Tibial artery (tissue), 4 donors: ENCODE data around the gene TRAP1.

Experiments used
- DNase-seq, 2 donors: peaks; one replicate each; pipeline ENCODE4 v3.0.0-alpha.2; 2019
- H3K27ac ChIP-seq, 2 donors: fragments of 200-600 bp; sonication (generic) in 1 of 2; 1 replicate in 1 of 2; 2 replicates in 1 of 2; pipeline ENCODE4 v1.5.1; 2018 to 2019; ENCODE audit warnings: mild to moderate bottlenecking in 1 of 2
- H3K27me3 ChIP-seq, 2 donors: fragments of 200-600 bp; sonication (generic) in 1 of 2; one replicate each; pipeline versions ENCODE4 v1.5.1 to v1.6.0; 2016 to 2019
- H3K36me3 ChIP-seq, 3 donors: fragments of 200-600 bp; sonication (generic) in 2 of 3; one replicate each; pipeline ENCODE4 v1.5.1; 2016 to 2019; ENCODE audit warnings: mild to moderate bottlenecking in 2 of 3
- H3K4me1 ChIP-seq, 4 donors: fragments of 200-600 bp; sonication (generic) in 2 of 4; 1 replicate in 3 of 4; 2 replicates in 1 of 4; pipeline ENCODE4 v1.5.1; 2016 to 2019
- H3K4me3 ChIP-seq, 2 donors: fragments of 200-600 bp; sonication (generic) in 1 of 2; 1 replicate in 1 of 2; 2 replicates in 1 of 2; pipeline ENCODE4 v1.5.1; 2018 to 2019; ENCODE audit warnings: mild to moderate bottlenecking in 2 of 2
- H3K9me3 ChIP-seq, 3 donors: fragments of 200-600 bp; sonication (generic) in 1 of 3; one replicate each; pipeline ENCODE4 v1.5.1; 2016 to 2019
- CTCF ChIP-seq, 2 experiments: fragments of 200-600 bp in 1 of 2; fragments of 450-650 bp in 1 of 2; IDR thresholded peaks; one replicate each; pipeline ENCODE4 v1.5.1; 2017 to 2019; ENCODE audit warnings: antibody characterized with exemption in 2 of 2, mild to moderate bottlenecking in 1 of 2, moderate library complexity in 1 of 2
- intact Hi-C: fragments of 100-400 bp; cut with DNase I; formaldehyde crosslinking; loops from one replicate; pipeline ENCODE4 v1.15.0; 2023; ENCODE audit warnings: low total_unique reads

TRAP1 gene

GRCh38 chr16:3673201-3673600 lies 44.1 kb downstream of the TRAP1 start:
- no peak for TF ChIP-seq CTCF (IDR thresholded peaks at IDR 0.05)
- intact Hi-C loops: no loop called here
- H3K36me3 ChIP-seq: peaks cover 28 to 91% (median 76%) of the 10 kb centered on the region in 3 donors

GRCh38 chr16:3672571-3673041 lies 44.7 kb downstream of the TRAP1 start:
- DNase-seq: no peak
- TF ChIP-seq CTCF (IDR thresholded peaks at IDR 0.05): no peak

More at GRCh38 chr16:3673201-3673600, 44.1 kb downstream of the TRAP1 start:
- Histone ChIP-seq H3K9me3 (no peaks in the 10 kb centered on the region), H3K4me1 (no peaks in the 10 kb centered on the region), H3K27me3 (no peaks in the 10 kb centered on the region), H3K27ac (no peak overlapping the region), H3K4me3 (no peak overlapping the region)
- DNase-seq: no peak

GRCh38 chr16:3671424-3671823 lies 45.9 kb downstream of the TRAP1 start:
- intact Hi-C loops: no loop called here
- Histone ChIP-seq H3K27ac (no peak overlapping the region), H3K9me3 (no peaks in the 10 kb centered on the region), H3K36me3 (peaks cover 23 to 79% (median 74%) of the 10 kb centered on the region in 3 donors), H3K27me3 (no peaks in the 10 kb centered on the region), H3K4me1 (no peaks in the 10 kb centered on the region), H3K4me3 (no peak overlapping the region)
- TF ChIP-seq CTCF (IDR thresholded peaks at IDR 0.05): no peak
- DNase-seq: no peak

More at GRCh38 chr16:3672571-3673041, 44.7 kb downstream of the TRAP1 start:
- intact Hi-C loops: no loop called here
- no peaks in the 10 kb centered on the region for H3K4me1 ChIP-seq
- H3K4me3 ChIP-seq: no peak overlapping the region
- no peak overlapping the region for H3K27ac ChIP-seq
- no peaks in the 10 kb centered on the region for H3K9me3 ChIP-seq
- H3K27me3 ChIP-seq: no peaks in the 10 kb centered on the region
- H3K36me3 ChIP-seq: peaks cover 23 to 85% (median 74%) of the 10 kb centered on the region in 3 donors

- Histone ChIP-seq H3K4me1 (no peaks in the 10 kb centered on the region), H3K4me3 (no peak overlapping the region), H3K36me3 (peaks cover 21 to 78% (median 72%) of the 10 kb centered on the region in 3 donors), H3K27ac (no peak overlapping the region), H3K9me3 (no peaks in the 10 kb centered on the region), H3K27me3 (no peaks in the 10 kb centered on the region)
- no peak for DNase-seq
- TF ChIP-seq CTCF (IDR thresholded peaks at IDR 0.05): no peak
- intact Hi-C loops: no loop called here
These were observed 46.6 kb downstream of the TRAP1 start for GRCh38 chr16:3670711-3671110.

GRCh38 chr16:3669082-3669481 lies 48.2 kb downstream of the TRAP1 start:
- DNase-seq: no peak
- Histone ChIP-seq H3K27ac (no peak overlapping the region), H3K4me3 (no peak overlapping the region), H3K4me1 (no peaks in the 10 kb centered on the region), H3K27me3 (no peaks in the 10 kb centered on the region), H3K9me3 (no peaks in the 10 kb centered on the region), H3K36me3 (peaks cover 6 to 78% (median 72%) of the 10 kb centered on the region in 3 donors)
- TF ChIP-seq CTCF (IDR thresholded peaks at IDR 0.05): no peak
- intact Hi-C loops: no loop called here

GRCh38 chr16:3668626-3669025 lies 48.7 kb downstream of the TRAP1 start:
- no peak overlapping the region for H3K27ac ChIP-seq
- TF ChIP-seq CTCF (IDR thresholded peaks at IDR 0.05): no peak
- intact Hi-C loops: no loop called here
- no peaks in the 10 kb centered on the region for H3K27me3 ChIP-seq
- no peak overlapping the region for H3K4me3 ChIP-seq
- no peak for DNase-seq
- H3K36me3 ChIP-seq: peaks cover 6 to 78% (median 72%) of the 10 kb centered on the region in 3 donors
- no peaks in the 10 kb centered on the region for H3K9me3 ChIP-seq
- no peaks in the 10 kb centered on the region for H3K4me1 ChIP-seq
